Nephron (organoid): Measurements from ENCODE around the gene CREG2.

Experiments
- H3K27ac Mint-ChIP-seq, 3 experiments: 2 replicates each; pipeline ENCODE4 v1.8.0; 2020; ENCODE audit warnings: mixed read lengths in 3 of 3, mild to moderate bottlenecking in 2 of 3, moderate library complexity in 1 of 3
- H3K27me3 Mint-ChIP-seq: 2 replicates; pipeline ENCODE4 v1.8.0; 2021; ENCODE audit warnings: low read depth, mild to moderate bottlenecking, moderate library complexity, mixed read lengths
- H3K36me3 Mint-ChIP-seq: 2 replicates; pipeline ENCODE4 v1.8.0; 2020; ENCODE audit warnings: low read depth, mixed read lengths
- H3K4me1 Mint-ChIP-seq: 2 replicates; pipeline ENCODE4 v1.8.0; 2020; ENCODE audit warnings: mixed read lengths
- H3K4me3 Mint-ChIP-seq, 3 experiments: 2 replicates each; pipeline ENCODE4 v1.8.0; 2020; ENCODE audit warnings: mild to moderate bottlenecking in 3 of 3, mixed read lengths in 3 of 3, moderate library complexity in 2 of 3
- H3K9me3 Mint-ChIP-seq: 2 replicates; pipeline ENCODE4 v1.8.0; 2020; ENCODE audit warnings: mixed read lengths
- TF ChIP-seq, protein P1 (sequence below), 3 experiments: fragments of 200-600 bp; sonication (generic); IDR thresholded peaks; one replicate each; pipeline ENCODE4 v1.5.0; 2021; ENCODE audit warnings: antibody characterized with exemption in 3 of 3; ENCODE audit not compliant: unreplicated experiment in 3 of 3

Gene CREG2

GRCh38 chr2:101337877-101338276 lies 49.4 kb downstream of the CREG2 start:
- Mint-ChIP-seq H3K36me3 (no peaks in the 10 kb centered on the region), H3K27me3 (peaks cover 8% of the 10 kb centered on the region), H3K4me3 (no peak overlapping the region), H3K4me1 (no peaks in the 10 kb centered on the region), H3K9me3 (no peaks in the 10 kb centered on the region), H3K27ac (no peak overlapping the region)
- TF ChIP-seq, protein P1, sequence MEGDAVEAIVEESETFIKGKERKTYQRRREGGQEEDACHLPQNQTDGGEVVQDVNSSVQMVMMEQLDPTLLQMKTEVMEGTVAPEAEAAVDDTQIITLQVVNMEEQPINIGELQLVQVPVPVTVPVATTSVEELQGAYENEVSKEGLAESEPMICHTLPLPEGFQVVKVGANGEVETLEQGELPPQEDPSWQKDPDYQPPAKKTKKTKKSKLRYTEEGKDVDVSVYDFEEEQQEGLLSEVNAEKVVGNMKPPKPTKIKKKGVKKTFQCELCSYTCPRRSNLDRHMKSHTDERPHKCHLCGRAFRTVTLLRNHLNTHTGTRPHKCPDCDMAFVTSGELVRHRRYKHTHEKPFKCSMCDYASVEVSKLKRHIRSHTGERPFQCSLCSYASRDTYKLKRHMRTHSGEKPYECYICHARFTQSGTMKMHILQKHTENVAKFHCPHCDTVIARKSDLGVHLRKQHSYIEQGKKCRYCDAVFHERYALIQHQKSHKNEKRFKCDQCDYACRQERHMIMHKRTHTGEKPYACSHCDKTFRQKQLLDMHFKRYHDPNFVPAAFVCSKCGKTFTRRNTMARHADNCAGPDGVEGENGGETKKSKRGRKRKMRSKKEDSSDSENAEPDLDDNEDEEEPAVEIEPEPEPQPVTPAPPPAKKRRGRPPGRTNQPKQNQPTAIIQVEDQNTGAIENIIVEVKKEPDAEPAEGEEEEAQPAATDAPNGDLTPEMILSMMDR (IDR thresholded peaks at IDR 0.05; ENCODE audit: unreplicated experiment in 3 of 3) = no peak

DNA sequence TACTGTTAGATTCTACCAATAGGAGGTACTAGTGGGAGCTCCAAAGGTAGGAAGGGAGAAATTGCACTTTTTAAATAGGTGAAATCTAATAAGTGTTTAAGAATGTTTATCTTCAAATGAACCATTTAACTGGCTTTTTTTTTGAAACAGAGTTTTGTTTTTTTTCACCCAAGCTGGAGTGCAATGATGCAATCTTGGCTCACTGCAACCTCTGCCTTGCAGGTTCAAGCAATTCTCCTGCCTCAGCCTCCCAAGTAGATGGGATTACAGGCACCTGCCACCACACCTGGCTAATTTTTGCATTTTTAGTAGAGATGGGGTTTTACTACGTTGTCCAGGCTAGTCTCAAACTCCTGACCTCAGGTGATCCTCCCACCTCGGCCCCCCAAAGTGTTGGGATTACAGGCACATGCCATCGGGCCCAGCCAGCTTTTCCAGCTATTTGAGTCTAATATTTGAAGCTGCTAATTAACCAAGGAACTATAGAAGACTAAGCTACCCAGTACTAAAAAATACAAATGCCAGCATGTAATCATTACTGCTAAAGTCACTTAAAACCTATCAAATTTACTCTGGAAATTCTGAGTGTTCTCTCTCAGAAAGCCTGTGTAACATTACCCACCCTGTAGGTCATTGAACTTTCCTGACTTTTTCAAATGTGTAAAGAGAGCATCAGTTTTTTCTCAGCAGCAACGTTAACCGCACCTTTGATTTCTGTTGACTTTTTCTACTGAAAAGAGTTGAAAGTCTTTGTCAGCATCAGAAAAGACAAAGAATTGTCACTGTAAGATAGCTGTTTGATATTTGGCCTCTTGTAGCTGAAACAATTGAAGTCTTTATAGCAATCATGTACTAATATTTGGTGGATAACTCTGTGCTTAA lies 54.2 kb downstream of the CREG2 start:
- Mint-ChIP-seq H3K27ac (no peak overlapping the region), H3K36me3 (no peaks in the 10 kb centered on the region), H3K27me3 (peaks cover 4% of the 10 kb centered on the region), H3K4me1 (no peaks in the 10 kb centered on the region), H3K9me3 (no peaks in the 10 kb centered on the region), H3K4me3 (no peak overlapping the region)
- TF ChIP-seq, protein P1 (IDR thresholded peaks at IDR 0.05; ENCODE audit: unreplicated experiment in 3 of 3) = no peak

GRCh38 chr2:101331202-101331601 lies 56.1 kb downstream of the CREG2 start:
- H3K27ac Mint-ChIP-seq = no peak overlapping the region

GRCh38 chr2:101330253-101330933 lies 56.9 kb downstream of the CREG2 start:
- no peaks in the 10 kb centered on the region for H3K27me3 Mint-ChIP-seq
- H3K9me3 Mint-ChIP-seq = no peaks in the 10 kb centered on the region
- H3K4me1 Mint-ChIP-seq = no peaks in the 10 kb centered on the region
- H3K4me3 Mint-ChIP-seq = no peak overlapping the region
- TF ChIP-seq, protein P1 (IDR thresholded peaks at IDR 0.05; ENCODE audit: unreplicated experiment in 3 of 3) = no peak
- H3K36me3 Mint-ChIP-seq = no peaks in the 10 kb centered on the region
- H3K27ac Mint-ChIP-seq = peak overlapping the region in 2 of 3 experiments; percentile 12 to 45

More at GRCh38 chr2:101331202-101331601, 56.1 kb downstream of the CREG2 start:
- H3K36me3 Mint-ChIP-seq = no peaks in the 10 kb centered on the region
- H3K27me3 Mint-ChIP-seq = no peaks in the 10 kb centered on the region
- TF ChIP-seq, protein P1 (IDR thresholded peaks at IDR 0.05; ENCODE audit: unreplicated experiment in 3 of 3) = no peak
- H3K4me3 Mint-ChIP-seq = no peak overlapping the region
- H3K4me1 Mint-ChIP-seq = no peaks in the 10 kb centered on the region
- H3K9me3 Mint-ChIP-seq = no peaks in the 10 kb centered on the region

DNA sequence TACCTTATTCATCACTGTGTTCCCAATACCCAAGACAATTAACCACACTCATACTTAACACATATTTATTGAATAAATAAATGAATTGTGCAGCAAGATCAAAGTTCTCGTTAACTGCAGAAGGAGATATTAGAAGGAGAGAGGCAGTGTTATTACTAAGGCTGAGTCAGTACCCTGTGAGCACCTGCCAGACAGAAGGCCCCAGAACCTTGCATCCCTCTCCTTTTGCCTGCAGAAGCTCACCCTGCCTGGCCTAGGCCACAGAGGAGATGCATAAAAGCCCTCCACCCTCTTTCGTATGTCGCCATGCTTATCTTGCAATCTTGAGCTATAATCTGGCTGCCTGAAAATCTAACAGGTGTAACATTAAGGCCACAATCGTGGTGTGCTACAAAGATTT lies 58.3 kb downstream of the CREG2 start:
- Mint-ChIP-seq H3K9me3 (peaks cover 4% of the 10 kb centered on the region), H3K36me3 (no peaks in the 10 kb centered on the region), H3K4me1 (no peaks in the 10 kb centered on the region), H3K4me3 (no peak overlapping the region), H3K27me3 (no peaks in the 10 kb centered on the region), H3K27ac (no peak overlapping the region)
- TF ChIP-seq, protein P1 (IDR thresholded peaks at IDR 0.05; ENCODE audit: unreplicated experiment in 3 of 3) = no peak
